H9 (cell line): ENCODE data around the gene MACROD1. TPM values are rescaled to one million over a fixed set of nuclear protein-coding genes. Genes with fewer than 3 reads are reported as not detected.

ENCODE experiments used
- DNase-seq: peaks from one replicate; pipeline ENCODE4 v3.0.0-alpha.2; 2017
- H2AFZ ChIP-seq: one replicate; pipeline ENCODE4 v1.6.1; 2013; ENCODE audit warnings: mild to moderate bottlenecking, low read length, control low read depth, moderate library complexity
- H2AK5ac ChIP-seq: 2 replicates; pipeline ENCODE4 v1.6.1; 2013; ENCODE audit warnings: low read length, control low read depth, mixed read lengths; ENCODE audit not compliant: insufficient read length
- H2BK120ac ChIP-seq: one replicate; pipeline ENCODE4 v1.6.1; 2013; ENCODE audit warnings: low read depth, mild to moderate bottlenecking, low read length, control low read depth, inconsistent platforms; ENCODE audit not compliant: poor library complexity, severe bottlenecking
- H2BK12ac ChIP-seq: 2 replicates; pipeline ENCODE4 v1.6.1; 2013; ENCODE audit warnings: low read length, control low read depth, mixed read lengths, low read depth; ENCODE audit not compliant: insufficient read length
- H2BK15ac ChIP-seq: 2 replicates; pipeline ENCODE4 v1.6.1; 2013; ENCODE audit warnings: low read depth, low read length, control low read depth
- H2BK20ac ChIP-seq: one replicate; pipeline ENCODE4 v1.6.1; 2013; ENCODE audit warnings: low read depth, mild to moderate bottlenecking, low read length, control low read depth, inconsistent platforms; ENCODE audit not compliant: poor library complexity, severe bottlenecking
- H2BK5ac ChIP-seq: 2 replicates; pipeline ENCODE4 v1.6.1; 2013; ENCODE audit warnings: low read length, control low read depth, mixed read lengths; ENCODE audit not compliant: insufficient read length
- H3K14ac ChIP-seq: 2 replicates; pipeline ENCODE4 v1.6.1; 2013; ENCODE audit warnings: low read length, control low read depth; ENCODE audit not compliant: insufficient read depth
- H3K18ac ChIP-seq: 2 replicates; pipeline ENCODE4 v1.6.1; 2013; ENCODE audit warnings: low read depth, mild to moderate bottlenecking, mixed read lengths, low read length, control low read depth; ENCODE audit not compliant: insufficient read length
- H3K23ac ChIP-seq: 2 replicates; pipeline ENCODE4 v1.6.1; 2013; ENCODE audit warnings: low read length, control low read depth, mixed read lengths, low read depth; ENCODE audit not compliant: insufficient read length
- H3K23me2 ChIP-seq: 2 replicates; pipeline ENCODE4 v1.6.1; 2013; ENCODE audit warnings: low read depth, mild to moderate bottlenecking, mixed read lengths, low read length, control low read depth; ENCODE audit not compliant: insufficient read length, poor library complexity, severe bottlenecking
- H3K27ac ChIP-seq: 2 replicates; pipeline ENCODE4 v1.5.1; 2013; ENCODE audit warnings: low read length, control low read depth, mixed read lengths, low read depth; ENCODE audit not compliant: insufficient read length
- H3K27me3 ChIP-seq: 2 replicates; pipeline ENCODE4 v1.6.1; 2013; ENCODE audit warnings: low read length, control low read depth, inconsistent platforms; ENCODE audit not compliant: insufficient read depth
- H3K4ac ChIP-seq: 2 replicates; pipeline ENCODE4 v1.6.1; 2013; ENCODE audit warnings: low read depth, mild to moderate bottlenecking, control low read depth, inconsistent platforms, low read length, moderate library complexity
- H3K4me1 ChIP-seq: 2 replicates; pipeline ENCODE4 v1.6.1; 2013; ENCODE audit warnings: low read length, control low read depth, inconsistent platforms; ENCODE audit not compliant: insufficient read depth
- H3K4me2 ChIP-seq: 2 replicates; pipeline ENCODE4 v1.6.1; 2013; ENCODE audit warnings: low read length, control low read depth, mixed read lengths; ENCODE audit not compliant: insufficient read length, insufficient read depth
- H3K56ac ChIP-seq: 2 replicates; pipeline ENCODE4 v1.6.1; 2013; ENCODE audit warnings: low read depth, mild to moderate bottlenecking, mixed read lengths, low read length, control low read depth; ENCODE audit not compliant: insufficient read length
- H3K79me1 ChIP-seq: 2 replicates; pipeline ENCODE4 v1.6.1; 2013; ENCODE audit warnings: low read depth, mild to moderate bottlenecking, moderate library complexity, low read length, control low read depth, inconsistent platforms; ENCODE audit not compliant: insufficient read depth, poor library complexity, severe bottlenecking
- H3K79me2 ChIP-seq: 2 replicates; pipeline ENCODE4 v1.6.1; 2013; ENCODE audit warnings: low read length, control low read depth, inconsistent platforms; ENCODE audit not compliant: insufficient read depth
- H3K9ac ChIP-seq: 2 replicates; pipeline ENCODE4 v1.6.1; 2013; ENCODE audit warnings: low read length, control low read depth, mixed read lengths; ENCODE audit not compliant: insufficient read length; ENCODE audit errors: extremely low read depth
- H3K9me3 ChIP-seq: one replicate; pipeline ENCODE4 v1.6.1; 2013; ENCODE audit warnings: low read depth, low read length, inconsistent platforms; ENCODE audit not compliant: control insufficient read depth
- H3T11ph ChIP-seq: one replicate; pipeline ENCODE4 v1.6.1; 2013; ENCODE audit warnings: mild to moderate bottlenecking, low read length, control low read depth, inconsistent platforms
- H4K20me1 ChIP-seq: one replicate; pipeline ENCODE4 v1.6.1; 2013; ENCODE audit not compliant: control insufficient read depth, insufficient read length, insufficient read depth
- H4K5ac ChIP-seq: 2 replicates; pipeline ENCODE4 v1.6.1; 2013; ENCODE audit warnings: low read depth, mild to moderate bottlenecking, mixed read lengths, low read length, control low read depth; ENCODE audit not compliant: insufficient read length
- H4K8ac ChIP-seq: replicated peaks from 2 replicates; pipeline ENCODE4 v1.6.1; 2013; ENCODE audit warnings: low read length, control low read depth, mixed read lengths, low read depth; ENCODE audit not compliant: insufficient read length
- H4K91ac ChIP-seq: 2 replicates; pipeline ENCODE4 v1.6.1; 2013; ENCODE audit warnings: low read depth, mild to moderate bottlenecking, moderate library complexity, mixed read lengths, low read length, control low read depth; ENCODE audit not compliant: insufficient read length
- H3K27ac Mint-ChIP-seq, 3 experiments: 2 replicates in 2 of 3; 3 replicates in 1 of 3; pipeline ENCODE4 v1.8.0; 2020 to 2021; ENCODE audit warnings: mixed read lengths in 3 of 3, mild to moderate bottlenecking in 1 of 3, moderate library complexity in 1 of 3
- H3K27me3 Mint-ChIP-seq: 2 replicates; pipeline ENCODE4 v1.8.0; 2021; ENCODE audit warnings: low read depth, mild to moderate bottlenecking, moderate library complexity, mixed read lengths
- H3K36me3 Mint-ChIP-seq, 3 experiments: 2 replicates in 2 of 3; 3 replicates in 1 of 3; pipeline ENCODE4 v1.8.0; 2020 to 2021; ENCODE audit warnings: low read depth in 3 of 3, mixed read lengths in 3 of 3; ENCODE audit not compliant: insufficient read depth in 1 of 3
- H3K4me1 Mint-ChIP-seq, 2 experiments: 2 replicates each; pipeline ENCODE4 v1.8.0; 2020; ENCODE audit warnings: mixed read lengths in 2 of 2
- H3K4me3 Mint-ChIP-seq, 2 experiments: 2 replicates in 1 of 2; 3 replicates in 1 of 2; pipeline ENCODE4 v1.8.0; 2020 to 2021; ENCODE audit warnings: mild to moderate bottlenecking in 2 of 2, mixed read lengths in 2 of 2, moderate library complexity in 1 of 2
- H3K9me3 Mint-ChIP-seq, 2 experiments: 2 replicates in 1 of 2; 3 replicates in 1 of 2; pipeline ENCODE4 v1.8.0; 2020; ENCODE audit warnings: mild to moderate bottlenecking in 2 of 2, mixed read lengths in 2 of 2, moderate library complexity in 1 of 2
- CTCF ChIP-seq: fragments of 200-600 bp; sonication (generic); conservative IDR thresholded peaks from 3 replicates; pipeline ENCODE4 v1.8.0; 2021; ENCODE audit warnings: antibody characterized with exemption, mild to moderate bottlenecking
- WGBS: extraction: QIAGEN DNeasy Blood & Tissue Kit; methylation state at CpG from one replicate; pipeline ENCODE4 v1.1.7; 2013; ENCODE audit warnings: missing lambda C conversion rate, low lambda C conversion rate, mixed read lengths; ENCODE audit not compliant: insufficient read length; ENCODE audit errors: extremely low coverage; 5-methylcytosine and 5-hydroxymethylcytosine counted together
- total RNA-seq: library from RNA; stranded (reverse); gene quantifications from 2 replicates; pipeline ENCODE4 v1.2.1, GENCODE V29; 2021

The MACROD1 gene
- total RNA-seq, 1 experiment from 2014 or later, result 21.2 TPM

GRCh38 chr11:64185175-64185692, 19.3 kb upstream of the MACROD1 start:
- Mint-ChIP-seq H3K27ac (peak overlapping the region; percentile 94 to 98 (median 98)), H3K4me1 (peaks cover 14 to 30% of the 10 kb centered on the region in 2 experiments), H3K27me3 (no peaks in the 10 kb centered on the region; the same call in 1 of the 2 replicates), H3K4me3 (no peak overlapping the region; a peak in 3 of 5 replicates), H3K36me3 (peaks cover 17 to 22% (median 18%) of the 10 kb centered on the region in 3 experiments), H3K9me3 (no peaks in the 10 kb centered on the region)
- Histone ChIP-seq H3K14ac (peak overlapping the region; percentile 94), H3K23ac (no peak overlapping the region), H3K56ac (no peak overlapping the region), H3K9ac (peak overlapping the region; percentile 80), H3K79me2 (peaks cover 16% of the 10 kb centered on the region; the same call in 1 of the 2 replicates), H3K9me3 (no peaks in the 10 kb centered on the region), H4K20me1 (peaks cover 3% of the 10 kb centered on the region), H3K79me1 (peaks cover 2% of the 10 kb centered on the region), H3K18ac (peak overlapping the region; percentile 89), H3K4me1 (peaks cover 4% of the 10 kb centered on the region; the same call in 1 of the 2 replicates), H3K4me2 (peak overlapping the region; percentile 73), H3T11ph (no peak overlapping the region), H2BK5ac (no peak overlapping the region), H2BK12ac (no peak overlapping the region), H3K27me3 (no peaks in the 10 kb centered on the region), H4K5ac (peak overlapping the region; percentile 36), H4K8ac (no peak overlapping the region), H2BK120ac (no peak overlapping the region), H3K23me2 (peaks cover 8% of the 10 kb centered on the region), H2AFZ (no peak overlapping the region), H2AK5ac (no peak overlapping the region), H2BK20ac (no peak overlapping the region), H3K27ac (no peak overlapping the region), H2BK15ac (no peak overlapping the region; the same call in 1 of the 2 replicates), H3K4ac (no peak overlapping the region), H4K91ac (no peak overlapping the region)
- no peak for DNase-seq
- no CpG with 5 or more reads among the region's 52 CpGs for WGBS
- TF ChIP-seq CTCF, result peak; percentile 25; the same call in 2 of the 3 replicates
